Measurements from ENCODE around the gene KRT79.

DNA sequence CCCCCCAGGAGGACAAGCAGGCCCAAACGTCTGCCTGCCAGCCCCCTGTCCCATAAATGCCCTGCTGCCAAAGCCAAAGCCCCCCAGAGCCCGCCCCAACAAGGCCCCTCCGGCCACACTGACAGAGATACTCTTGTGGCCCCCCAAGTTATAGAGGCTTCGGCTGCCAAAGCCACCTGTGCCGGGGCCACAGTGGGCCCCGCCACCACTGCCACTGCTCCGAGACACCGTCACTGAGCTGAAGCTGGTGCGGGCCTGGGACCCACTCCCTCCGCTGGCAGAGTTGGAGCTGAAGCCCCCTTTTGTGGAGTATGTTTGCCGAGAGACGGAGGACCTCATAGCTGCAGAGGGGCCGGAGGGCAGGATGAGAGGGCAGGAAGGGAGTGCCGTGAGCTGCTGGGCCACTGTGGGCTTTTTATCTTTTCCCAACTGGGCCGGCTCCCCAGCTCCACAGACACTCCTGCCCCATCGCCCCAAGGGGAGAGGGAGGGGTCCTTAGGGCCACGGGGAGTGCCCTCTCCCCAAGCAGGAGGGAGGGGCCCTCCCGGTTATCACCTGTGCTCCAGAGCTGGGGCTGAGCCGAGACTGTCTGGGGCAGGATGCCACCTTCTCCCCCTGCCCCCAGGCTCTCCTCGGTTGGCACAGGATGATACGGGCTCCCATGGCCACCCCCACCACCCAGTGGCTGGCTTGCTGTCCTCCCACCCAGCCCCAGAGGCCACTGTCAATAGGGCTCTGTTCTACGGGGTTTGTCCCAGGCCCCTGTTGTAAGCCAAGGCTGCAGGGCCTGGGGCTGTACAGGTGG is at the start of gene KRT79:
- TF ChIP-seq CTCF (IDR thresholded peaks at IDR 0.05; ENCODE audit: insufficient read depth, low read length) (no peak), POLR2AphosphoS5 (IDR thresholded peaks at IDR 0.05; ENCODE audit: low read depth) (no peak), SPI1 (IDR thresholded peaks at IDR 0.05; ENCODE audit: borderline replicate concordance, low read depth) (no peak), GABPA (IDR thresholded peaks at IDR 0.05; ENCODE audit: low read depth) (no peak)
- TF ChIP-seq, protein P1, sequence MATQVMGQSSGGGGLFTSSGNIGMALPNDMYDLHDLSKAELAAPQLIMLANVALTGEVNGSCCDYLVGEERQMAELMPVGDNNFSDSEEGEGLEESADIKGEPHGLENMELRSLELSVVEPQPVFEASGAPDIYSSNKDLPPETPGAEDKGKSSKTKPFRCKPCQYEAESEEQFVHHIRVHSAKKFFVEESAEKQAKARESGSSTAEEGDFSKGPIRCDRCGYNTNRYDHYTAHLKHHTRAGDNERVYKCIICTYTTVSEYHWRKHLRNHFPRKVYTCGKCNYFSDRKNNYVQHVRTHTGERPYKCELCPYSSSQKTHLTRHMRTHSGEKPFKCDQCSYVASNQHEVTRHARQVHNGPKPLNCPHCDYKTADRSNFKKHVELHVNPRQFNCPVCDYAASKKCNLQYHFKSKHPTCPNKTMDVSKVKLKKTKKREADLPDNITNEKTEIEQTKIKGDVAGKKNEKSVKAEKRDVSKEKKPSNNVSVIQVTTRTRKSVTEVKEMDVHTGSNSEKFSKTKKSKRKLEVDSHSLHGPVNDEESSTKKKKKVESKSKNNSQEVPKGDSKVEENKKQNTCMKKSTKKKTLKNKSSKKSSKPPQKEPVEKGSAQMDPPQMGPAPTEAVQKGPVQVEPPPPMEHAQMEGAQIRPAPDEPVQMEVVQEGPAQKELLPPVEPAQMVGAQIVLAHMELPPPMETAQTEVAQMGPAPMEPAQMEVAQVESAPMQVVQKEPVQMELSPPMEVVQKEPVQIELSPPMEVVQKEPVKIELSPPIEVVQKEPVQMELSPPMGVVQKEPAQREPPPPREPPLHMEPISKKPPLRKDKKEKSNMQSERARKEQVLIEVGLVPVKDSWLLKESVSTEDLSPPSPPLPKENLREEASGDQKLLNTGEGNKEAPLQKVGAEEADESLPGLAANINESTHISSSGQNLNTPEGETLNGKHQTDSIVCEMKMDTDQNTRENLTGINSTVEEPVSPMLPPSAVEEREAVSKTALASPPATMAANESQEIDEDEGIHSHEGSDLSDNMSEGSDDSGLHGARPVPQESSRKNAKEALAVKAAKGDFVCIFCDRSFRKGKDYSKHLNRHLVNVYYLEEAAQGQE (IDR thresholded peaks at IDR 0.05; ENCODE audit: insufficient replicate concordance, low read depth): no peak
